HG03442 (cell line): ENCODE results near the gene GGA3.
"Not testable (repeated sequence)": the region's sequence is repeated elsewhere in the genome, so short reads cannot be mapped to it uniquely, and the experiment has no call there.

ENCODE experiments used
- ATAC-seq: cut with Tn5 transposase; IDR thresholded peaks from one replicate; pipeline ENCODE4 v1.9.1; 2021; ENCODE audit warnings: mild to moderate bottlenecking, moderate library complexity; ENCODE audit not compliant: unreplicated experiment

Gene GGA3

GRCh38 chr17:75273977-75274708 is 12.7 kb upstream of the GGA3 start:
- ATAC-seq = no peak

- no peak for ATAC-seq
These were observed 11.4 kb upstream of the GGA3 start for GRCh38 chr17:75272848-75273184.

- ATAC-seq = no peak
These were observed 10.8 kb upstream of the GGA3 start for GRCh38 chr17:75271955-75272847.

GRCh38 chr17:75271233-75271954 is 10.0 kb upstream of the GGA3 start:
- ATAC-seq = peak; percentile 56

- no peak for ATAC-seq
These were observed 9.5 kb upstream of the GGA3 start, which contains the start of gene MIF4GD for GRCh38 chr17:75270966-75271232. Gene MIF4GD (minus strand): TSS chr17:75271231. CDS start chr17:75270195, 1,036 bp downstream.

GRCh38 chr17:75270218-75270965 is 9.0 kb upstream of the GGA3 start:
- ATAC-seq = peak; percentile 37

GRCh38 chr17:75269844-75270217 is 8.4 kb upstream of the GGA3 start:
- no peak for ATAC-seq

GRCh38 chr17:75267411-75268232 is 6.2 kb upstream of the GGA3 start:
- ATAC-seq = no peak

- no peak for ATAC-seq
These were observed 5.7 kb upstream of the GGA3 start for GRCh38 chr17:75267153-75267410.

- no peak for ATAC-seq
These were observed 5.1 kb upstream of the GGA3 start for GRCh38 chr17:75266316-75267152.

- ATAC-seq = no peak
These were observed 4.4 kb upstream of the GGA3 start for GRCh38 chr17:75265614-75266315.

- ATAC-seq = no peak
These were observed 1.6 kb upstream of the GGA3 start for GRCh38 chr17:75263055-75263454.

- no peak for ATAC-seq
These were observed 753 bp upstream of the GGA3 start for GRCh38 chr17:75262112-75262606.

- ATAC-seq = peak; percentile 20
These were observed 618 bp downstream of the GGA3 start for GRCh38 chr17:75260641-75261335.

GRCh38 chr17:75257228-75257627 is 4.2 kb downstream of the GGA3 start:
- ATAC-seq = not testable (repeated sequence)

GRCh38 chr17:75255954-75256698 is 5.3 kb downstream of the GGA3 start:
- ATAC-seq = not testable (repeated sequence)

- ATAC-seq = no peak
These were observed 9.2 kb downstream of the GGA3 start for GRCh38 chr17:75252039-75252816.
